K562 (cell line): ENCODE measurements around the gene GLCCI1. TPM values are rescaled to one million over a fixed set of nuclear protein-coding genes. Genes with fewer than 3 reads are reported as not detected.

Experiments used
- CAMTA2 ChIP-seq: fragments of 250-450 bp; sonication (Bioruptor Pico); conservative IDR thresholded peaks from 2 replicates; pipeline ENCODE4 v1.5.1; 2022
- CEBPG ChIP-seq, 3 experiments: fragments of 200-800 bp in 1 of 3; sonication (Bioruptor generic) in 1 of 3; sonication (generic) in 1 of 3; formaldehyde crosslinking in 1 of 3; IDR thresholded peaks in 2 of 3; conservative IDR thresholded peaks in 1 of 3; 2 replicates each; pipeline versions ENCODE4 v1.6.1 to v1.8.0; 2016 to 2022; ENCODE audit warnings: missing compliant biosample characterization in 2 of 3, missing genetic modification characterization in 2 of 3, mild to moderate bottlenecking in 1 of 3, missing genetic modification reagents in 1 of 3
- HLTF ChIP-seq: fragments of 450-650 bp; IDR thresholded peaks from 2 replicates; pipeline ENCODE4 v1.6.1; 2016
- HMGN3 ChIP-seq: IDR thresholded peaks from 2 replicates; pipeline ENCODE4 v1.6.1; 2011; ENCODE audit warnings: borderline replicate concordance, low read depth, mild to moderate bottlenecking, mixed read lengths, low read length; ENCODE audit not compliant: insufficient read length; ENCODE audit errors: extremely low read depth
- KDM1A ChIP-seq, 2 experiments: fragments of 450-650 bp; IDR thresholded peaks; 2 replicates each; pipeline ENCODE4 v1.6.1; 2016; ENCODE audit warnings: mild to moderate bottlenecking in 2 of 2
- MAFF ChIP-seq: IDR thresholded peaks from 2 replicates; pipeline ENCODE4 v1.6.1; 2012; ENCODE audit warnings: low read length, improper control_type of control experiment
- PHB ChIP-seq: fragments of 250-450 bp; sonication (Bioruptor Pico); IDR thresholded peaks from 2 replicates; pipeline ENCODE4 v1.5.0; 2021
- POLR2H ChIP-seq: IDR thresholded peaks from 2 replicates; pipeline ENCODE4 v1.6.1; 2016; ENCODE audit warnings: missing genetic modification characterization, low read depth, mild to moderate bottlenecking, control low read depth, missing compliant biosample characterization, moderate library complexity
- PRPF4 ChIP-seq: fragments of 200-400 bp; formaldehyde crosslinking; IDR thresholded peaks from one replicate; pipeline ENCODE4 v1.6.1; 2017; ENCODE audit warnings: low read length, low read depth, mild to moderate bottlenecking; ENCODE audit not compliant: insufficient read depth, poor library complexity, severe bottlenecking
- RBM34 ChIP-seq: fragments of 200-400 bp; formaldehyde crosslinking; IDR thresholded peaks from 2 replicates; pipeline ENCODE4 v1.6.1; 2018; ENCODE audit warnings: low read length, borderline replicate concordance; ENCODE audit not compliant: insufficient read depth
- RFX7 ChIP-seq: fragments of 250-450 bp; sonication (Bioruptor Pico); IDR thresholded peaks from 2 replicates; pipeline ENCODE4 v1.5.1; 2021; ENCODE audit warnings: mild to moderate bottlenecking
- SMARCA4 ChIP-seq: fragments of 450-650 bp; IDR thresholded peaks from 2 replicates; pipeline ENCODE4 v1.6.1; 2016
- STAG1 ChIP-seq: sonication (generic); formaldehyde crosslinking; IDR thresholded peaks from 2 replicates; pipeline ENCODE4 v1.5.0; 2020; ENCODE audit warnings: missing genetic modification reagents, borderline replicate concordance
- TBL1XR1 ChIP-seq, 2 experiments: IDR thresholded peaks; 2 replicates each; pipeline ENCODE4 v1.6.1; 2012; ENCODE audit warnings: improper control_type of control experiment in 2 of 2, low read length in 2 of 2, mild to moderate bottlenecking in 1 of 2
- WHSC1 ChIP-seq: IDR thresholded peaks from one replicate; pipeline ENCODE4 v1.6.1; 2012; ENCODE audit warnings: low read length, control low read depth, inconsistent platforms
- XRCC4 ChIP-seq: IDR thresholded peaks from one replicate; pipeline ENCODE4 v1.6.1; 2011; ENCODE audit not compliant: insufficient read depth, insufficient read length; ENCODE audit errors: extremely low read depth
- ZNF184 ChIP-seq: sonication (generic); formaldehyde crosslinking; IDR thresholded peaks from 2 replicates; pipeline ENCODE4 v1.5.0; 2020; ENCODE audit warnings: missing genetic modification reagents
- ZNF212 ChIP-seq: fragments of 450-650 bp; formaldehyde crosslinking; IDR thresholded peaks from 2 replicates; pipeline ENCODE4 v1.4.0; 2020; ENCODE audit warnings: mild to moderate bottlenecking
- ZNF3 ChIP-seq: fragments of 250-450 bp; sonication (Bioruptor Pico); IDR thresholded peaks from 2 replicates; pipeline ENCODE4 v1.5.0; 2021; ENCODE audit warnings: mild to moderate bottlenecking, moderate library complexity
- ZNF311 ChIP-seq: fragments of 250-450 bp; sonication (Bioruptor Pico); IDR thresholded peaks from 2 replicates; pipeline ENCODE4 v1.4.0; 2020; ENCODE audit warnings: mild to moderate bottlenecking, moderate library complexity
- ZNF316 ChIP-seq: fragments of 450-650 bp; IDR thresholded peaks from 2 replicates; pipeline ENCODE4 v1.6.1; 2016
- ZNF408 ChIP-seq: fragments of 250-450 bp; sonication (Bioruptor Pico); IDR thresholded peaks from 2 replicates; pipeline ENCODE4 v1.4.0; 2020; ENCODE audit warnings: low read depth, mild to moderate bottlenecking, moderate library complexity
- polyA plus RNA-seq, 8 experiments: library from polyadenylated mRNA; depleted of rRNA in 4 of 8; stranded (reverse) in 5 of 8; unstranded in 3 of 8; fragments of >200 nt; fragmentation: Nextera tagmentation in 2 of 8; fragmentation: Illumina TruSeq in 1 of 8; extraction: Ambion mirVana in 2 of 8; extraction: Trizol in 1 of 8; gene quantifications; 2 replicates each; pipeline versions ENCODE4 v1.2.1 to v1.2.3, GENCODE V29; 2011 to 2014; ENCODE audit warnings: inconsistent platforms in 1 of 8, missing spikeins in 1 of 8
- total RNA-seq, 7 experiments: library from RNA; depleted of rRNA in 6 of 7; stranded (reverse); fragments of >200 nt in 6 of 7; fragmentation: Illumina TruSeq in 2 of 7; extraction: Trizol in 2 of 7; gene quantifications; 2 replicates each; pipeline versions ENCODE4 v1.2.1 to v1.2.3, GENCODE V29; 2011 to 2021; ENCODE audit warnings: low replicate concordance in 1 of 7
- TF ChIP-seq, protein P1 (sequence below): fragments of 450-650 bp; formaldehyde crosslinking; IDR thresholded peaks from 2 replicates; pipeline ENCODE4 v1.4.0; 2020; ENCODE audit warnings: mild to moderate bottlenecking, moderate library complexity
- TF ChIP-seq, protein P2 (sequence below): sonication (generic); formaldehyde crosslinking; IDR thresholded peaks from 2 replicates; pipeline ENCODE4 v1.8.1; 2023; ENCODE audit warnings: missing genetic modification reagents, mild to moderate bottlenecking, borderline replicate concordance

Gene GLCCI1
- total and polyA plus RNA-seq, 9 of the 15 experiments (the other 6 are each of a cell fraction or from before 2014, with no cell fraction given): 2.7 to 11.9 (median 7.2) TPM

DNA sequence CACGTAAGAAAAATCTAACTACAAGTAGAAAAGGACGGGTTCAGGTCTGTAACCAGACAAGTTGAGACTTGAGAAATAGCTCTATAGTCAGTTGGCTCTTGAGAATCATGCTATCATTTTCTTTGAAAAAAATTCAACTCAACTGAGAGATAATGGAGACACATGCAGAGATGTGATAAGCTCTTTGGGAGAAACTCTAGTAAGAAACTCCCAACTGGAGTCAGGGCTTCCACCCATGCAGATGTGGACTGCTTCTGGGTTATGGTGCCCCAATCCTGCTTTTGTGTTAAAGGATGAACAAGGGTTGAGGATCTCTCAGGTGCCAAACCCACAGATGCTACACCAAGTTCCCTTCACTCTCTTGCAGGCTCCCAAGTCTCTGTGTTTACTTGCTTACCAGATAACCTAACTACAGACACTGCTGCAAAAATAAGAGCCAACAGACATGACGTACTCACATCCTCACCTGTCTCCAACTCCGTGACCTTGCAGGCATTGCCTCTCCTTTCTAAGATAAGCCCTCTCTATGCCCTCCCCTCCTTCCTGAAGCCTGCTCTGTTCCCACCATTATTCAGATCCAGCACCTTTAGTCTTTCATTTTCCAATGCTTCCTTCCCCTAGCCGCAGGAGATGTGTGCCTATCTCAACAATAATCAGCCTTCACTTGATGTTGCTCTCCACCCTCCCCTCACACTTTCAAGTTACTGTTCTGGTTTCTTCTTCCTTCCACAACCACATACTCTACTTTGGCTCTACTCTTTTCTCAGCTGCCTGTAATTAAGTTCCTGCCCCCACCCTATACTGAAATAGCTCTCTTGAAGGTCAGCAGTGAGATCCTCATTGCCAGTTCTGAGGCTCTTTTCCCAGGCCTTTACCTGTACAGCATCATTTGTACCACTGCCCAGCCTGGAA, 163.4 kb downstream of the GLCCI1 start (continued):
- TF ChIP-seq RBM34 (no peak), WHSC1 (no peak), ZNF184 (CRISPR knock-in tag) (no peak), KDM1A (IDR thresholded peaks at IDR 0.05) (no peak), HLTF (no peak), ZNF311 (CRISPR knock-in tag) (no peak), ZNF3 (CRISPR knock-in tag) (no peak), ZNF212 (CRISPR knock-in tag) (no peak), RFX7 (CRISPR knock-in tag) (no peak), MAFF (no peak), POLR2H (tag) (no peak), ZNF316 (no peak), ZNF408 (CRISPR knock-in tag) (no peak), STAG1 (CRISPR knock-in tag) (no peak), HMGN3 (no peak), TBL1XR1 (IDR thresholded peaks at IDR 0.05; ENCODE audit: low read length in 2 of 2) (peak in 1 of 2 experiments; percentile 32; a peak in 1 of 4 replicates), PHB (CRISPR knock-in tag) (no peak), PRPF4 (no peak), SMARCA4 (peak; percentile 77), XRCC4 (no peak), CAMTA2 (CRISPR knock-in tag) (no peak), CEBPG (CRISPR knock-in tag; IDR thresholded peaks at IDR 0.05) (no peak), CEBPG (tag; conservative IDR thresholded peaks at IDR 0.05 in 1 of 2, IDR thresholded peaks at IDR 0.05 in 1 of 2) (no peak)
- TF ChIP-seq, protein P1, sequence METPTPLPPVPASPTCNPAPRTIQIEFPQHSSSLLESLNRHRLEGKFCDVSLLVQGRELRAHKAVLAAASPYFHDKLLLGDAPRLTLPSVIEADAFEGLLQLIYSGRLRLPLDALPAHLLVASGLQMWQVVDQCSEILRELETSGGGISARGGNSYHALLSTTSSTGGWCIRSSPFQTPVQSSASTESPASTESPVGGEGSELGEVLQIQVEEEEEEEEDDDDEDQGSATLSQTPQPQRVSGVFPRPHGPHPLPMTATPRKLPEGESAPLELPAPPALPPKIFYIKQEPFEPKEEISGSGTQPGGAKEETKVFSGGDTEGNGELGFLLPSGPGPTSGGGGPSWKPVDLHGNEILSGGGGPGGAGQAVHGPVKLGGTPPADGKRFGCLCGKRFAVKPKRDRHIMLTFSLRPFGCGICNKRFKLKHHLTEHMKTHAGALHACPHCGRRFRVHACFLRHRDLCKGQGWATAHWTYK: no peak
- TF ChIP-seq, protein P2, sequence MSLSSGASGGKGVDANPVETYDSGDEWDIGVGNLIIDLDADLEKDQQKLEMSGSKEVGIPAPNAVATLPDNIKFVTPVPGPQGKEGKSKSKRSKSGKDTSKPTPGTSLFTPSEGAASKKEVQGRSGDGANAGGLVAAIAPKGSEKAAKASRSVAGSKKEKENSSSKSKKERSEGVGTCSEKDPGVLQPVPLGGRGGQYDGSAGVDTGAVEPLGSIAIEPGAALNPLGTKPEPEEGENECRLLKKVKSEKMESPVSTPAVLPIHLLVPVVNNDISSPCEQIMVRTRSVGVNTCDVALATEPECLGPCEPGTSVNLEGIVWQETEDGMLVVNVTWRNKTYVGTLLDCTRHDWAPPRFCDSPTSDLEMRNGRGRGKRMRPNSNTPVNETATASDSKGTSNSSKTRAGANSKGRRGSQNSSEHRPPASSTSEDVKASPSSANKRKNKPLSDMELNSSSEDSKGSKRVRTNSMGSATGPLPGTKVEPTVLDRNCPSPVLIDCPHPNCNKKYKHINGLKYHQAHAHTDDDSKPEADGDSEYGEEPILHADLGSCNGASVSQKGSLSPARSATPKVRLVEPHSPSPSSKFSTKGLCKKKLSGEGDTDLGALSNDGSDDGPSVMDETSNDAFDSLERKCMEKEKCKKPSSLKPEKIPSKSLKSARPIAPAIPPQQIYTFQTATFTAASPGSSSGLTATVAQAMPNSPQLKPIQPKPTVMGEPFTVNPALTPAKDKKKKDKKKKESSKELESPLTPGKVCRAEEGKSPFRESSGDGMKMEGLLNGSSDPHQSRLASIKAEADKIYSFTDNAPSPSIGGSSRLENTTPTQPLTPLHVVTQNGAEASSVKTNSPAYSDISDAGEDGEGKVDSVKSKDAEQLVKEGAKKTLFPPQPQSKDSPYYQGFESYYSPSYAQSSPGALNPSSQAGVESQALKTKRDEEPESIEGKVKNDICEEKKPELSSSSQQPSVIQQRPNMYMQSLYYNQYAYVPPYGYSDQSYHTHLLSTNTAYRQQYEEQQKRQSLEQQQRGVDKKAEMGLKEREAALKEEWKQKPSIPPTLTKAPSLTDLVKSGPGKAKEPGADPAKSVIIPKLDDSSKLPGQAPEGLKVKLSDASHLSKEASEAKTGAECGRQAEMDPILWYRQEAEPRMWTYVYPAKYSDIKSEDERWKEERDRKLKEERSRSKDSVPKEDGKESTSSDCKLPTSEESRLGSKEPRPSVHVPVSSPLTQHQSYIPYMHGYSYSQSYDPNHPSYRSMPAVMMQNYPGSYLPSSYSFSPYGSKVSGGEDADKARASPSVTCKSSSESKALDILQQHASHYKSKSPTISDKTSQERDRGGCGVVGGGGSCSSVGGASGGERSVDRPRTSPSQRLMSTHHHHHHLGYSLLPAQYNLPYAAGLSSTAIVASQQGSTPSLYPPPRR: no peak
